Measurements from ENCODE around the gene LMBRD1.

Gene LMBRD1

DNA sequence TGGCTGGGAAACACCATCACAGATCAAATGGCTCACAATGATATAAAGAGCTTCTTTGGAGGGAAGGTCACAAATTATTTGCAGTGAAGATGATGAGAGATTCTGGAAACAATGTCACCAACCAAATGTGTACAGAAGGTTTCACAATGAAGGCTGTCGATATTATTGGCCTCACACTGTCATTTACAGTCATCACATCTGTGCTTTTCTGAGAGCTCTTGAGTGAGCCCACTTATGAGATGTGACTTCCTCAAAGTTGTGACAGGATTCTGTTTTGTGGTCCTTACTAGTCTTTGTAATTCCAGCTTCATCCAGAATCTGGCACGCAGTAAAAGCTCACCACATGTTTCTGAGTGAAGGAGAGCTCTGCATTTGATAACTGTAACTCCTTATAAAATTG is 133.6 kb downstream of the LMBRD1 start:
- no peak for DNase-seq (ENCODE audit: low read depth, low spot score)
- POLR2A ChIA-PET = no interaction called here
- TF ChIP-seq, protein P1, sequence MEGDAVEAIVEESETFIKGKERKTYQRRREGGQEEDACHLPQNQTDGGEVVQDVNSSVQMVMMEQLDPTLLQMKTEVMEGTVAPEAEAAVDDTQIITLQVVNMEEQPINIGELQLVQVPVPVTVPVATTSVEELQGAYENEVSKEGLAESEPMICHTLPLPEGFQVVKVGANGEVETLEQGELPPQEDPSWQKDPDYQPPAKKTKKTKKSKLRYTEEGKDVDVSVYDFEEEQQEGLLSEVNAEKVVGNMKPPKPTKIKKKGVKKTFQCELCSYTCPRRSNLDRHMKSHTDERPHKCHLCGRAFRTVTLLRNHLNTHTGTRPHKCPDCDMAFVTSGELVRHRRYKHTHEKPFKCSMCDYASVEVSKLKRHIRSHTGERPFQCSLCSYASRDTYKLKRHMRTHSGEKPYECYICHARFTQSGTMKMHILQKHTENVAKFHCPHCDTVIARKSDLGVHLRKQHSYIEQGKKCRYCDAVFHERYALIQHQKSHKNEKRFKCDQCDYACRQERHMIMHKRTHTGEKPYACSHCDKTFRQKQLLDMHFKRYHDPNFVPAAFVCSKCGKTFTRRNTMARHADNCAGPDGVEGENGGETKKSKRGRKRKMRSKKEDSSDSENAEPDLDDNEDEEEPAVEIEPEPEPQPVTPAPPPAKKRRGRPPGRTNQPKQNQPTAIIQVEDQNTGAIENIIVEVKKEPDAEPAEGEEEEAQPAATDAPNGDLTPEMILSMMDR (IDR thresholded peaks at IDR 0.05; ENCODE audit: insufficient read depth, low read length, missing control alignments) = no peak
- CTCF ChIA-PET = no interaction called here
- H3K4me3 ChIP-seq (ENCODE audit: low read depth, low read length) = no peak overlapping the region

DNA sequence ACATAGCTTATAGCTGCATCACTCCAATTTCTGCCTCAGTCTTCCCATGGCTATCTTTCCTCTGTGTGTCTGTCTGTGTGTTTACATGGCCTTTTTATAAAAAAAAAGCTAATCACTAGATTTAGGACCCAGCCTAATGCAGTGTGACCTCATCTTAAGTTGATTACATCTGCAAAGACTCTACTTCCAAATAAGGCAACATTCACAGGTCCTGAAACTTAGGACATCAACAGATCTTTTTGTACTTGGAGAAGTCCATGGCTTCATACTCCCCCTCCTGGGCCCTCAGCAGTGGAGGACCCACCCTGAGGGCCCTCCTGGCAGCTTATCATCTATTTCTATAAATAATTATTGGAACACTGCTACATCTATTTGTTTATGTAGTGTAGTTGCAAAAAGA is 146.1 kb downstream of the LMBRD1 start:
- CTCF ChIA-PET = no interaction called here
- TF ChIP-seq, protein P1 (IDR thresholded peaks at IDR 0.05; ENCODE audit: insufficient read depth, low read length, missing control alignments) = no peak
- POLR2A ChIA-PET = no interaction called here
- H3K4me3 ChIP-seq (ENCODE audit: low read depth, low read length) = no peak overlapping the region
- DNase-seq (ENCODE audit: low read depth, low spot score) = no peak

DNA sequence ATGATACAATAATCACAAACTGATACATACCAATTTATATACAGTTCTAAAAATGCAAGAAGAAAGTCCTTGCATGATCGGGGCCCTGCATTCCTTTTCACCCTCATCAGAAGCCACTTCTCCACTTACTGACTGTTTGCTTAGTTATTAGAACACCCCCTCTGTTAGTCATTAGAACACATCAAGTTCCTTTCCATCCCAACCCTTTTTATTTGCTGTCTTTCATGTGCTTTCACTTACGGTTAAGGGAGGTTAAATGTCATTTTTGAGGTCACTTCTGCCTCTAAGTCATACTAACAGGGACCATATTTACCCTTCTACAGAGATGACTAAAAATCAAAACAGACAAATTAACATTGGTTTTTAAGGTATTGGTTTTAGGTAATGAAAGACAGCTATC is 149.1 kb downstream of the LMBRD1 start:
- TF ChIP-seq, protein P1 (IDR thresholded peaks at IDR 0.05; ENCODE audit: insufficient read depth, low read length, missing control alignments) = no peak
- no peak overlapping the region for H3K4me3 ChIP-seq (ENCODE audit: low read depth, low read length)
- ChIA-PET POLR2A (no interaction called here), CTCF (no interaction called here)
- DNase-seq (ENCODE audit: low read depth, low spot score) = peak; percentile 7

DNA sequence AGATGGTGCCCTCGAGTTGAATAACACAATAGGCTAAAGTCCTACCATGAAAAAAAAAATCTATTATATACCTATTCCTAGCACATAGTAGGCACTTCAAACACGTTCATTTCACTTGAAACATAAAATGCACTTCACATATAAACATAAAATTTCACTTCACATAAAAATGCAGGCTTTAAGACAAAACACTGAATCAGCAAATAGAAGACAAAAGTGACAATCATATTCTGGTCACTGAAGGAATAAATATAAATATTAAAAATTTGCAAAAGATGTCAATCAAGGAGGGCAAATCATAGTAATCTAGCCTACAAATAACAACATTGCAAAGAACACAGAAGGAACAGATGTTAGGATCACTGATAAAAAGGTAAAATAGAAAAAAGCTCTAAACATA is 153.1 kb downstream of the LMBRD1 start:
- ChIA-PET CTCF (no interaction called here), POLR2A (no interaction called here)
- DNase-seq (ENCODE audit: low read depth, low spot score) = no peak
- no peak overlapping the region for H3K4me3 ChIP-seq (ENCODE audit: low read depth, low read length)
- TF ChIP-seq, protein P1 (IDR thresholded peaks at IDR 0.05; ENCODE audit: insufficient read depth, low read length, missing control alignments) = no peak

DNA sequence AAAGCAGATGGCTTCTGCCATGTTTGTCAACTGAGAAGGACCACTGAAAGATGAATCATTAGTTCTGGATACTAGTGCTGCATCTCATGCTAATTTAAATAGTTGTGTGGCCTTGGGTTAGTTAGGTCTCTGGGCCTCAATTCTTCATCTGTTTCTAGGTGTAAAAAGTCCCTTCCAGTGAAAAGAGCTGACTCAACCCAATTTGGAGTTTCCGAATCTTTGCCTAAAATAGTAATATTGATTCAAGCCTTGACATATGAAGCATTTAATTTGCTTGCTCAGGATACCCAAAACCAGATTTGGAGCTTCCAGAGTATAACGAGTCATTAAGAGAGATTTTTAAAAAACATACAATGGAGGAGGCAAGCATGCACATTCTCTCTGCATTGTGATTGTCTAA is 163.9 kb downstream of the LMBRD1 start:
- POLR2A ChIA-PET = no interaction called here
- no peak for DNase-seq (ENCODE audit: low read depth, low spot score)
- no peak overlapping the region for H3K4me3 ChIP-seq (ENCODE audit: low read depth, low read length)
- CTCF ChIA-PET = no interaction called here
- TF ChIP-seq, protein P1 (IDR thresholded peaks at IDR 0.05; ENCODE audit: insufficient read depth, low read length, missing control alignments) = no peak

DNA sequence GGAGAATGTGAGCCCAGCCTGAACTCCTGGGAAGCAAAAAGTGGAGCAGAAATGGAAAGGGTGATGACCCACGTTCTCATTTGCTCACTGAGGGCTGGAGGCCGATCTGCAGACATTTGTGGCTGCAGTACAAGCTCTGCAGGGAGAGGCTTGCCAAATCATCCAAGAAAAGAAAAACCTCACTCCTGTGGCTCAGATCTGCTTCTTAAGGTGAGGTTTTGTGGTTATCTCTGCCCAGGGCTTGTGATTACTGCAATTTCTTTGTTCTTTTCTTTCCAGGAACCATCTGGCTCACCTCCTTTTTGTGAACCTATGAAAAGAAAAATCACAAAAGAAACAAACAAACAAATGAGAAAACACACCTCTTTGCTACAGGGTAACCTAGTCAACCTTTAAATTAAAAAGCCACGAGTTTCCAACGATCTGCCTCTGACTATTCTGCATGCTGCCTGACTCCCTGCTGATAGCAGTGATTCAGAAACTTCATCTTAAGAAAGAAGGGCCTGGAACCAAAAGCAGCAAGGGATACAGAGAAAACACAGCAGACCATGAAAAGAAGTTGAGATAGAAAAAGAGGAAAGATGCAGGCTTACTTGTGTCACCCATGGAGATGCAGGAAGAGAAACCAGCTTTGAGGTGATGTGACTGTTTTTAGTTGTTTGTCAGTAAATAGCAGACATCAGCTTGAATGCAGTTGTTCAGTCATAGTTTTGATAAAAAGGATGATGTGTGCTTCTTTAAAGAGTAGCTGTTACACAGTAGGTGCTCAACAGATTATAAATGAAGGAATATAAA is 165.1 kb downstream of the LMBRD1 start:
- no peak overlapping the region for H3K4me3 ChIP-seq (ENCODE audit: low read depth, low read length)
- TF ChIP-seq, protein P1 (IDR thresholded peaks at IDR 0.05; ENCODE audit: insufficient read depth, low read length, missing control alignments) = no peak
- ChIA-PET CTCF (no interaction called here), POLR2A (no interaction called here)
- DNase-seq (ENCODE audit: low read depth, low spot score) = no peak

All from AG04449 (cell line).